ENCODE data around the gene MTERF1. TPM values are rescaled to one million over a fixed set of nuclear protein-coding genes. Genes with fewer than 3 reads are reported as not detected.
"Not testable (repeated sequence)": the region's sequence is repeated elsewhere in the genome, so short reads cannot be mapped to it uniquely, and the experiment has no call there.

Gene MTERF1, protein sequence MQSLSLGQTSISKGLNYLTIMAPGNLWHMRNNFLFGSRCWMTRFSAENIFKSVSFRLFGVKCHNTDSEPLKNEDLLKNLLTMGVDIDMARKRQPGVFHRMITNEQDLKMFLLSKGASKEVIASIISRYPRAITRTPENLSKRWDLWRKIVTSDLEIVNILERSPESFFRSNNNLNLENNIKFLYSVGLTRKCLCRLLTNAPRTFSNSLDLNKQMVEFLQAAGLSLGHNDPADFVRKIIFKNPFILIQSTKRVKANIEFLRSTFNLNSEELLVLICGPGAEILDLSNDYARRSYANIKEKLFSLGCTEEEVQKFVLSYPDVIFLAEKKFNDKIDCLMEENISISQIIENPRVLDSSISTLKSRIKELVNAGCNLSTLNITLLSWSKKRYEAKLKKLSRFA
- 6.7 TPM for polyA plus RNA-seq (2013, experiment 1 of 2; ENCODE audit: insufficient read length)
- polyA plus RNA-seq (2013, experiment 2 of 2; ENCODE audit: insufficient read length): 5.6 TPM

DNA sequence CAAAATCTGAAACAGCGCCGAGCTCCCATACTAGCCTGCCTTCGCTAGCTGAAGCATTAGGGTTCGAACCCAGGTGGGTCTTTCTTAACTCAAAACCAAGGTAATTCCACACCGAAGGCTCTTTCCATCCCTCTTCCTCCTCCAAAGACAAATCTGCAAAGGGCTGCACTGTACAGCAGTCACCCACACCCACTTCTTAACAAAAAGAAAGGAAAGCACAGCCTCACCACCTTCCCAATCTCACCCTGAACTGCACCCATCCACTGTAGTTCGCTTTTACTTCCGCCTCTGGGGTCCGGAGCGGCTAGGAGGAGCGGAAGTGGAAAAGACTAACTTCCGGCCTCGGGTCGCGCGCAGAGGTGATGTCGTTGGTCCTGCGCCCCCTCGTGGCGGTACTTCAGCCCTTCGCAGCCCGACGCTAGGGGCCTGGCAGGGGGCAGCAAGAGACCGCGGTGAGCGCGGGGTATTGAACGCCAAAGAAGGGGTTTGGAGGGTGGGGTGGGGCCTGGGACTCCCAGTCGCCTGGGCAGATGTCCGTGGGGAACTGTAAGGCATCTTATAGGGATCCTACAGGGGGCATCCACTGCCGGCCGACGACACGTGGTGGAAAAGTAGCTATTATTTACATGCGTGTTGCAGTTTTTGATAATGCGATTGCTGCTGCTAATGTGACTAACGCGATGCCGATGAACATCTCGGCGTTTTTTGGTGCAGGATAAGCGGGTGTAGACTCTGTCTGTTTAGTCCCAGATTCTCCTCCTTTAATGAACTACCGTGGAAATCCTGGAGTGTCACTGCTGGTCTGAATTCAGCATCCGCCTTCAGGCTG is at the start of gene MTERF1:
MTERF1 (minus strand) TSS at position 290 of the 829 bp plus-strand sequence. CDS start 619 bp downstream, outside the sequence.
- peak; percentile 92 for DNase-seq

DNA sequence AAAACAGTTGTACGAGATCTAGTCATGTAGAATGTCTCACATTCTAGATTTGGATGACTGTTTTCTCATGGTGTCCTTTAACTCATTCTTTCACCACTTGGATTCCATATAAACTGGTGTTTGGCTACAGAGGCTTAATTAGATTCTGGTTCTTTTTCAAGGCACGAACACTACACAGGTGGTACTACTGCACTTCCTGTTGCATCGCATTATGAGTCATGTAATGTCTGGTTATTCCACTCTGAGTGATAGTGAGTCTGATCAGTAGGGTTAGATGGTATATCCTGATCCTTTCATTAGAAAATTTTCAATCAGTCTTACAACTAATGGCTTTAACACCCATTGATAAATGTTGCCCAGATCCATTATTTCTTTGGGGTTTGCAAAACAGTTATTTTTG is 49.0 kb upstream of the MTERF1 start:
- DNase-seq: no peak

DNA sequence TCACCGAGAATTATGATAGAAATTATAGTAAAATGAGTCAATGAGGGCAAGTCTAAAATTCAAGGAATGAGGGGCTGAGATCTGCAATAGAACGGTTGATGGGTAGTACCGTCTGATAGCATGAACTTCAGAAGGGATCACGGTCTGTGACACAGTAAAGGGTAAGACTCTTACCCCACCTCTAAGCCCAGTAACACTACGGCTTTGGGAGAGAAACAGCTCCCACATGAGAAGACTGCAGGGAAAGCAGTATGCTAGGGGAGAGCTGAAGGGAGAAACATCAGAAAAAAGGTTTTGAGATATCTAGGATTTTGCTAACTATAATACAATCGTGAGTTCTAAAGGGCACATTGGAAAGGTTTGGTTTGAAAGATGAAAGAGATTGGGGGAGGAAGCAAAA is 47.4 kb upstream of the MTERF1 start:
- DNase-seq: no peak

DNA sequence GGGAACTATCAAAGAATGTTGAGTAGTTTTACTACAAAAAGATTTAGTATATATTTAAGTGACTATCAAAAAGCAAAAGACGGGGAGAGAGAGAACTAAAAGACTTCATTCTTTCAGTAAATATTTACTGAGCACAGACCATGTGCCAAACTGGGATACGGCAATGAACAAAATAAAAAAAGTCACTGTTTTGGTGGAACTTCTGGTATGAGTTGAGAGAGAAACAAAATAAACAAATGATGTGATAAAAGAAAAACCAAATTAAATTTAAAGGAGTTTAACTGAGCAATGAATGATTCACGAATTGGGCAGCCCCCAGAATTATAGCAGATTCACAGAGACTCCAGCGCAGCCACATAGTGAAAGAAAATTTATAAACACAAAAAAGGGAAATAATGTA is 42.4 kb upstream of the MTERF1 start:
- no peak for DNase-seq

DNA sequence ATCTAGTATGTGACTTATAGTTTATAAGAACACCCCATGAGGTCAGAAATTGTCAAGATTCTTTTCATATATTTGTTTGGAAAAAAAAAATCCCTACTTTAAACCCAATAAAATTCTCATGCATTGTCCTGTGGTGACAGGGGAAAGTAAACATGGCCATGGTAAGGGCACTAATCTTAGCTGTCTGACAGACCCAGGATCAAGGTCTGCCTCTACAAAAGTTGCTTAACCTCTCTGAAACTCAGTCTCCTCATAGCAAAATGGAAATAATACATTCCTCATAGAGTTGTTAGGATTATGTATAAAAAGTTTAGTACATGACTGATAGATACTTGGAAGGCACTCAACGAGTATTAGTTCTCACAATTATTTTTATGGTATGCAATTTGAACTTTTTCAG is 37.9 kb upstream of the MTERF1 start:
- peak; percentile 29 for DNase-seq

DNA sequence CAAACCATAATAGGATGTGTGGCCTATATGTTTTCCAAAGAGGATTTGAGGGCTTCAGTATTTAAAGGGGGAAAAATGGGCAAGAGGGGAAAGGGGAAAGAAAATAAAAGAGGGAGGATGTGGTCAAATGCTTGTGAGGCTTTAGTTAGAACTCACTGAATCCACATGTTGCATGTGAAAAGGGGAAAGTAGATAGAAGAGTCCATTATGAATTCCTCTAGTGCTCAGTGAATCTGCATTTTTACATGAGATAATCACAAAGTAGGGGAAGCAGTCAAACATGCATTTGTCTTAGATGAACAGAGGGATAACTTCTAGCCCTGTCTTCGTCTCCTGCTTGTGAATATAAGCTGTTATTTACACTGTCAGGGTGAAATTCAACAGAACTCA is 35.5 kb upstream of the MTERF1 start:
- DNase-seq: peak; percentile 68

DNA sequence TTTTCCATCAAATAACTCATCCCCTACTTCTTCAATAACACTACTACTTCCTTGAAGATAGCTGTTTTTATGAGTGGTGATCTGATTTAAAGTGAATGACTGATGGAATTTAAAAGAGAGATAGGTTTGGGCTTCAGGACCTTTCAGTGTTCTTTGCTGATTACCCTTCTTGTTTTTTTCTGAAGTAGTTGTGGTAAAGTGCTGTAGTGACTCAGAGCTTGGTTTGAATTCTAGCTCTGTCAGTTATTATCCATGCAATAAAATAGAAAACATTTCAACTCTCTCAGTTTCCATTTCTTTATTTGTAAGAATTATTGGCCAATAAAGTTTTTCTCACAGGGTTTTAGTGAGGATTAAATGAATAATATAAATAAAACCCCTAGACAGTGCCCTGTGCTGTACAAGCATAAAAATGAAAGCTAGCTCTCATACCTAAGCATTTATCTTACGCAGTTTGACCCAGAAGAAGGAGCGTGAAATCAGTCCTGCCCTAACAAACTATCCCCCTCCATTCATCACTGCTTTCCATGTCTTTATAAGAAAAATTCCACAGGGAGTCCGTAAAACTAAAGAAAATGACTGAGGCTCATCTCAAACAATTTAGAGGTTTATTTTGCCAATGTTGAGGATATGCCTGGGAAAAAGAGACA is 35.0 kb upstream of the MTERF1 start:
- DNase-seq: peak; percentile 48

DNA sequence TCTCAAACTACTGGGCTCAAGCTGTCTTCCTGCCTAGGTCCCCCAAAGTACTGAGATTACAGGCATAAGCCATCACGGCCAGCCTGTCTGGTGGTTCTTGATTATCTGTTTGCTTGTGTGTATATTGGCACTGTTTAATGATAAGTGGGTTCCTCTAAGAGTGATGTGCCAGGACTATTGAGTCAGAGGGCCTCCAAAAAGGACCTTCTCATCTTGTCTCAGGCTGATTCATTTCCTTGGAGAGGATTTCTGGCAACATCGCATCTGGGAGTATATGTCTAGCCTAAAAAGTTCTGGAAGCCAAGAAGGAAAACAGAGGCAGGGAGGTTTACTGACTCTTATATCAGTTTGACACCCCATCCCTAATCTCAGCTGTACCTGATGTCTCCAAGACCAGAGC is 33.1 kb upstream of the MTERF1 start:
- DNase-seq: peak; percentile 55

DNA sequence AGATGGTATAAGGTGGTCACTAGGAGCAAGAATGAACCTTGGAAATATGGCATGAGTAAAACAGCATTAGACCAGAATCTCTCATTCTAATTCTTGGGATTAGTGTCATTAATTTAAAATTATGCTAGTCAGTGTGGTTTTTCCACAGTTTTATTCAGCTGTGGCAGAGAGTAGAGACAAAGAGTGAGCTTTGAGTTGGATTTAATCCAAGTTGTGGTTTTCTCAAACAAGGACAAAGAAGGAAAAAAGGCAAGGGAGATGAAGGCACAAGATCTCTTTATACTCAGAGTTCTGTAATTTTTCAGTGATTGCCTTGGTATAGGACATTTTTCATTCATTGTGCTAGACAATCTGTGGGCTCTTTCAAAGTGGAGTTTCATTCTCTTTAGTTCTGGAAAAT is 32.0 kb upstream of the MTERF1 start:
- DNase-seq: peak; percentile 18

DNA sequence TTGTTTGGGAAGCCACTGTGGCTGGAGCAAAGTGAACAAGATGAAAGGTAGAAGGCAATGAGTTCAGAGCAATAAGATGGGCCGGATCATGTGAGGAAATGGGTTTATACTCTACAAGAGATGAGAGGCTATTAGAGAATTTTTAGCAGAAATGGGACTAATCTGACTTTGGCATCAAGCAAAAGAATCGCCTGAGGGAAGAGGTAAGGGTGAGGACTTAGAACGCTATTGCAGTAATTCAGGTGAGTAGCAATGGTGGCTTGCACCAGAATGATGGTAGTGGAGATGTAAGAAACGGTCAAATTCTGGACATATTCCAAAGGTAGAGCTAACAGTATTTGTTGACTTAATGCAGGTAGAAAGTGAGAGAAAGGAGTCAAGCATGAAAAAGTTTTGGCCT is 30.6 kb upstream of the MTERF1 start:
- DNase-seq: no peak

DNA sequence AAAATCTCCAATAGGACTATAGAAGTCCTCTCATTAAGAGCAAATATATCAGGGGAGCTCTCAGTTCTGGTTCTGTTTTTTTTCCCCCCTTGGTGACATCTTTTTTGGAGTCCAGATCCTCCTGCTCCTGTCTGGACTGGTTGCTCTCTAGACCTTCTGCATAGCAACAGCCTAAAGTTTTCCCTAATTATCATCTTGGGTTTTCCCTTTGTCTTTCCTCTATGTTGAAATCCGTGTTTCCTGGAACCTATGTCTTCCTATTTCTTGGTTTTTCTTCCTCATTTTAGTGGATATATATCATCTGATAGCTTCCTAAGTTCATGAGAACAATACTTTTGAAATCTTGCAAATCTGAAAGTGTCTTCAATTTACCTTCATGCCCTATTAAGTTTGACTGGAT is 29.7 kb upstream of the MTERF1 start:
- DNase-seq: no peak

DNA sequence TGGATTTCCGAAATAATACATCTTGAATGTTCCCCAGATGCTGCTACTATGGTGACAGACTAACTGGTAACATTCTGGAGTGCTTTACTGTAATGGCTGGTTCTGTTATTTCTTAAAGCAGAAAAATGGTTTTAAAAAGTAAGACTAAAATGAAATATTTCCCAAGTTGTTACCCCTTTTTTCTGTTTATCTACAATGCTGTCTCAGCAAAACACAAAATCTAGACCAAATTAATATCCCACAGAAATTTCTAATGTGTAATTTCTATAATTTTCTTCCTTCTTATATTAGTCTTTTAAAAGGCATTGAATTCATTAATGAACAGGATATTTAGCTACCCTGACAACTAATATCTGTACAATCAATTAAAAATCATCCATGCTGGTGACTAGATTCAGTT is 19.1 kb upstream of the MTERF1 start:
- no peak for DNase-seq

DNA sequence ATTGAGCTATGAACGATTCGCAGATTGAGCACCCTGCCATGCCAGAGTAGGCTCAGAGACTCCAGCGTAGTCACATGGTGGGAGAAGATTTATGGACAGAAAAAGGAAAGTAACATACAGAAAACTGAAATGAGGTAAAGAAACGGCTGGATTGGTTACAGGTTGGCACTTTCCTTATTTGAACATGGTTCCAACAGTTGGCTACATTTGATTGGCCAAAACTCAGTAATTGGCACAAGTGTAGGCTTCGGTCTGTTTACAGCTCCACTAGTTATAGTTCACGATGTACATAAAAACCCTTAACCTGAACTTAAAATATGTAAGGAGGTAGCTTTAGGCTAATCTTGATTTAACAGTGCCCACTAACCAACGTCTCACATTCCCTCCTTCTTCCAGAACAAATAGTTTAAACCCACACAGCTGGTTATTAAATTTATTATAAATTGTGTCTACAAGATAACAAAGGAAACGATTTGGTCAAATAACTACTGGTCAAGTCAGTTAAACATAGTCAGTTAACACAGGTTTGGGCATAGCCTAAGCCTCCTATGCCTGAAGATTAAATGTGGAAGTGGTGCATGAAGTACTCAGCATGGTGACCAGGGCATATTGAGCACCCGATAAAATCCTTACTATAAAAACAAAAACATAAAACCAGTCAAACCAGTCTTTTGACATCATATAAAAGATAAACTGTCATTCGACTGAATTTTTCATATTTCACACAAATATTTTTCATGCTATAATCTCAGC is 17.9 kb upstream of the MTERF1 start:
- no peak for DNase-seq

DNA sequence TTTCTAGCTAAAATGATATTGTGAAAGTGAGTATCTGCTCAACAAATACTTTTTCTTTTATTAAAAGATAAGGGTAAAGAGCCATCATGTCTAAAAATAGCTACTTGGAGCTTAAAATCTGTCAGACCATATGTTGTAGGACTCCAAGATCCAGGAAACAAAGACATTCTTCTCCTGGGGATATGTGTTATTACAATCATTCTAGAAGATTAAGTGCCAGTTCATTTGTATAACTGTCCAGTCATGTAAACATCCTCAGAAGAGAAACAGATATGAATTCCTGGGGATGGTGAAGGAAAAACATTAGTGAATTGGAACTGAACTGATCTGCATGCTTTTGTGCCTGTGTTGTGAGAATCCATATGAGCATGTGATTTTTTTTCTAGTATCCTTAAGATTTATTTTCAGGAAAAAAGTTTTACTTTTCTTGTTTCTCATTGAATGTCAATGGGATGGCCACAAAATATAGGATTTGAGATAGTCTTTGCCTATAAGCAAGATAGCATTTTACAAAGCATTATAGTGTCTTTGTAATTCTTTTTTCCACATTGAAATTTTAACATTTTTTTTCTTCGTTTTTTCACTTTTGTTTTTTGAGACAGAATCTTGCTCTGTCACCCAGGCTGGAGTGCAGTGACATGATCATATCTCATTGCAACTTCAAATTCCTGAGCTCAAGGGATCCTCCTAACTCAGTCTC is 14.4 kb upstream of the MTERF1 start:
- DNase-seq: peak; percentile 63

DNA sequence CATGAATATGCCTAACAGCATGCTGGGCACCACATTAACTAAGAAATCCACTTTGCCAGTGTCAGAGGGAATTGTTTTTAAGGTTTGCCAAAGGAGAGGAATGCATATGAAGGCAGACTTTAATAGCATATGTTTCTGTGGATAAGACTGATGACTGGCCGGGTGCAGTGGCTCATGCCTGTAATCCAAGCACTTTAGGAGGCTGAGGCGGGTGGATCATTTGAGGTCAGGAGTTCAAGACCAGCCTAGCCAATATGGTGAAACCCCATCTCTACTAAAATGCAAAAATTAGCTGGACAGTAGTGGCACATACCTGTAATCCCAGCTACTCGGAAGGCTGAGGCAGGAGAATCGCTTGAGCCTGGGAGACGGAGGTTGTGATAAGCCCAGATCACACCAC is 13.2 kb upstream of the MTERF1 start:
- DNase-seq: not testable (repeated sequence)

DNA sequence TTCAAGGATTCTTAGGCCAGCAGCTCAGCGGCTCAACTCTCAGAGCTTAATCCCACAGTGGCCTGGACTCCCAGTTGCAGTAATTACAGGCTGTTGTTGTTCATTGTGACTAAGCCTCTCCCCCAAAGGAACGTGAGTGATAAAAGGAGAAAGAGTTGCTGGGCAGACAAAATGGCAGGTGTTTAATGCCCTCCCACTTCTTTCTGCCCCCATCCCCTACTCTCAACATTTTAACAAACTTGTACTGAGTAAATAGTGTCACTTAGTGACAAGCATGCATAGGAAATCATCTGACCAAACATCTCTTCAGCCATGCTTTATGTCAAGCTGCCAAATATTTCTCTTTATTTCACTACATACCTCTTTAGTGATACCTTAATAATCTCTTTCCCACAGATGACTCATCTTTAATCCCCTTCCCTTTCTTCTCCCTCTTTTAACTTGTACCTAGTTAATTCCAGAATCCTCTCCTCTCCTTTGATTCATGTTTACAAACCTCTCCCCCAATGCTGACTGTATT is 12.4 kb upstream of the MTERF1 start:
- DNase-seq: peak; percentile 37

DNA sequence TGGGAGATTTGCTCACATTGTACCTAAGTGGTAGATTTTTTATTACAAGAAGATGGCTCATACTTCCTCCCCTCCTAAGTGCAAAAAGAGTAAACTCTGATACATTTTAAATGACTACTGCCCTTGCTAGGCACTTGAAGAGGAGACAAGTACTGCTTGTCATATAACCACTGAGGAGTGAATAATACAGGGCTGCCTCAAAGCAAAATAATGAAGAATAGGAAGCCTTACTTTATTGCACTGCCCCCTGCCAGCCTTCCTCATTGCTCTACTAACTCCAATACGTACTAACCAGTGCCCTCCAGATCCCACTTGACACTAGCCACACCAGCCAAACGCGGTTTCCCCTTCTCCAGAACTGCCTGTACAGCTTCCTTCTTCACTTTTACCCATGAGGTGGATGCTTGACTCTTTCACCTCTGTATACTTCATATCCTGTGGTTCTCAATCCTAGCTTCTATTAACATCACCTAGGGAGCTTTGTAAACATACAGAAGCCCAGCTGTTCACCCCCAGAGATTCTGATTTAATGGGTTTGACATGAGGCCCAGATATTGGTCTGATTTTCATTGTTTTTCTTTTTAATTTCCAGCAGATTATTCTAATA is 11.7 kb upstream of the MTERF1 start:
- DNase-seq: no peak

DNA sequence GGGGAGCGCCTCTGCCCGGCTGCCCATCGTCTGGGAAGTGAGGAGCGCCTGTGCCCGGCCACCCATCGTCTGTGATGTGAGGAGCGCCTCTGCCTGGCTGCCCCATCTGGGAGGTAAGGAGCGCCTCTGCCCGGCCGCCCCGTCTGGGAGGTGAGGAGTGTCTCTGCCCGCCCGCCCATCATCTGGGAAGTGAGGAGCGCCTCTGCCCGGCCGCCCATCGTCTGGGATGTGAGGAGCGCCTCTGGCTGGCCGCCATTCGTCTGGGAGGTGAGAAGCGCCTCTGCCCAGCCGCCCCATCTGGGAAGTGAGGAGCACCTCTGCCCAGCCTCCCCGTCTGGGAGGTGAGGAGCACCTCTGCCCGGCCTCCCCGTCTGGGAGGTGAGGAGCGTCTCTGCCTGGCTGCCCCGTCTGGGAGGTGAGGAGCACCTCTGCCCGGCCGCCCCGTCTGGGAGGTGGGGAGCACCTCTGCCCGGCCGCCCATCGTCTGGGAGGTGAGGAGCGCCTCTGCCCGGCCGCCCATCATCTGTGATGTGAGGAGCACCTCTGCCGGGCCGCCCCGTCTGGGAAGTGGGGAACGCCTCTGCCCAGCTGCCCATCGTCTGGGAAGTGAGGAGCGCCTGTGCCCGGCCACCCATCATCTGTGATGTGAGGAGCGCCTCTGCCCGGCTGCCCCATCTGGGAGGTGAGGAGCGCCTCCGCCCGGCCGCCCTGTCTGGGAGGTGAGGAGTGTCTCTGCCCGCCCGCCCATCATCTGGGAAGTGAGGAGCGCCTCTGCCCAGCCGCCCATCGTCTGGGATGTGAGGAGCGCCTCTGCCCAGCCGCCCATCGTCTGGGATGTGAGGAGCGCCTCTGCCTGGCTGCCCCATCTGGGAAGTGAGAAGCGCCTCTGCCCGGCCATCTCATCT is 8.0 kb upstream of the MTERF1 start:
- DNase-seq: not testable (repeated sequence)

DNA sequence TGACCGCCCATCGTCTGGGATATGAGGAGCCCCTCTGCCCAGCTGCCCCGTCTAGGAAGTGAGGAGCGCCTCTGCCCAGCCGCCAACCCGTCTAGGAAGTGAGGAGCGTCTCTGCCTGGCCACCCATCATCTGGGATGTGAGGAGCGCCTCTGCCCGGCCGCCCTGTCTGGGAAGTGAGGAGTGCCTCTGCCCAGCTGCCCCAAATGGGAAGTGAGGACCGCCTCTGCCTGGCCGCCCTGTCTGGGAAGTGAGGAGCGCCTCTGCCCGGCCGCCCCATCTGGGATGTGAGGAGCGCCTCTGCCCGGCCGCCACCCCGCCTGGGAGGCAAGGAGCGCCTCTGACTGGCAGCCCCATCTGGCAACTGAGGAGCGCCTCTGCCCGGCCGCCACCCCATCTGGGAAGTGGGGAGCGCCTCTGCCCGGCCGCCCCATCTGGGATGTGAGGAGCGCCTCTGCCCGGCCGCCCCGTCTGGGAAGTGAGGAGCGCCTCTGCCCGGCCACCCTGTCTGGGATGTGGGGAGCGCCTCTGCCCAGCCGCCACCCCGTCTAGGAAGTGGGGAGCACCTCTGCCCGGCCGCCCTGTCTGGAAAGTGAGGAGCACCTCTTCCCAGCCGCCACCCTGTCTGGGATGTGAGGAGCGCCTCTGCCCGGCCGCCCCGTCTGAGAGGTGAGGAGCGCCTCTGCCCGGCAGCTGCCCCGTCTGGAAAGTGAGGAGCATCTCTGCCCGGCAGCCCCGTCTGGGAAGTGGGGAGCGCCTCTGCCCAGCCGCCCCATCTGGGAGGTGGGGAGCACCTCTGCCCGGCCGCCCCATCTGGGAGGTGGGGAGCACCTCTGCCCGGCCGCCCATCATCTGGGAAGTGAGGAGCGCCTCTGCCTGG is 7.1 kb upstream of the MTERF1 start:
- DNase-seq: not testable (repeated sequence)

All from fibroblast of skin of back (primary cell).